GM18519 (cell line): ENCODE data around the gene GOLGA6L7.
"Not testable (repeated sequence)": the region's sequence is repeated elsewhere in the genome, so short reads cannot be mapped to it uniquely, and the experiment has no call there.

Source experiments
- ATAC-seq: cut with Tn5 transposase; IDR thresholded peaks from one replicate; pipeline ENCODE4 v1.9.1; 2021; ENCODE audit warnings: mild to moderate bottlenecking, moderate library complexity; ENCODE audit not compliant: unreplicated experiment, low FRiP score

The GOLGA6L7 gene

GRCh38 chr15:28847959-28848358 is 485 bp downstream of the GOLGA6L7 start:
- not testable (repeated sequence) for ATAC-seq

DNA sequence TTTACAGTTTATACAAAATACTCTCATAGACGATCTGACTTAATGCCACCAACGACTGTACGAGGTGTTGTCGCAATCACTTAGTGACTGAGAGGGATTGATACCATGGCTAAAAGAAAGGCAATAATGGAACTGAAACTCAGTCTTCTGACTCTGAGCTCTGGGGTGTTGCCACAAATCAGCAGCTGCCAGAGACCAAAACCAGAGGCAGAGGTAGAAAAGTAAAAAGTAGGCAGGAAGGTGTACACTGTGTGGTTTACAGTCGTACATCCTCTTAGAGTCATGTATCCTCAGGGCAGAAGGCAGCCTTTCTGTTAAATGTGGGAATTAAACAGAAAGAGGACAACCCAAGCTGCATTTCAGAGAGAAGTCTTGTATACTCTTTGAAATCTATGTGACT is 1.2 kb downstream of the GOLGA6L7 start:
- ATAC-seq, result peak; percentile 68

DNA sequence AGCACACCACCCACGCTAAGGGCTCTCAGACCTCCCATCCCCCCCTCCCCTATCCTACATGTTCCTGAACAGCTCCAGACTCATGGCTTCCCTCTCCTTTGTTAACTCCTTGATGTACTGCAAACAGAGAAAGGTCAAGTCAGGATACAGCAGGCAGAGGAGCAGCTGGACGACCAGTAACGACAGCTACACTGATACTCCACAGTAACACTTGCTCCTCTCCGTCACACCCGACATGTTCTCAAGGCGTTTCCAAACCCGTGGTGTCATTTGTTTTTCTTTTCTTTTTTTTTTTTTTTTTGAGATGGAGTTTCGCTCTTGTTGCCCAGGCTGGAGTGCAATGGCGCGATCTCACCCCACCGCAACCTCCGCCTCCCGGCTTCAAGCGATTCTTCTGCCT is 4.3 kb downstream of the GOLGA6L7 start:
- not testable (repeated sequence) for ATAC-seq

- ATAC-seq, result not testable (repeated sequence)
Observed at GRCh38 chr15:28843520-28843919, 4.9 kb downstream of the GOLGA6L7 start.

- ATAC-seq, result not testable (repeated sequence)
Observed at GRCh38 chr15:28842210-28842609, 6.2 kb downstream of the GOLGA6L7 start.

DNA sequence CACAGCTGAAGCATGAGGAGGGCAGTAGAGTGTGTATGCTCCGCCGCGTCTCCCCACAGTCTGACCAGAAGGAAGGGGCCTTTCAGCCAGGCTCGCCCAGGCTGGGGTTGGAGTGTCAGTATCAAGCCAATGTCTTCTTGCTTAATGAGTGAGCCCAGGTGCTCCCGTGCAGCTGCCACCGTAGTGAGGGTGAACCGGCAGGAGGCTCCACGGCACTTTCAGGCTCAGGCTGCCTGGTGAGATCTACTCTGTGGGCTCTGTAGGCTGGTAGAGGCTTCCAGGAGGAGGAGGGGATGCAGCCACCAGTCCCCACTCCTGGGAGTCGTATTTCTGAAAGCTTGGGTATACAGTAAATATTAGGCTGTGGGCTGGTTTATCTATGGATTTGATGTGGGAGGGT is 8.2 kb downstream of the GOLGA6L7 start:
- ATAC-seq, result not testable (repeated sequence)

DNA sequence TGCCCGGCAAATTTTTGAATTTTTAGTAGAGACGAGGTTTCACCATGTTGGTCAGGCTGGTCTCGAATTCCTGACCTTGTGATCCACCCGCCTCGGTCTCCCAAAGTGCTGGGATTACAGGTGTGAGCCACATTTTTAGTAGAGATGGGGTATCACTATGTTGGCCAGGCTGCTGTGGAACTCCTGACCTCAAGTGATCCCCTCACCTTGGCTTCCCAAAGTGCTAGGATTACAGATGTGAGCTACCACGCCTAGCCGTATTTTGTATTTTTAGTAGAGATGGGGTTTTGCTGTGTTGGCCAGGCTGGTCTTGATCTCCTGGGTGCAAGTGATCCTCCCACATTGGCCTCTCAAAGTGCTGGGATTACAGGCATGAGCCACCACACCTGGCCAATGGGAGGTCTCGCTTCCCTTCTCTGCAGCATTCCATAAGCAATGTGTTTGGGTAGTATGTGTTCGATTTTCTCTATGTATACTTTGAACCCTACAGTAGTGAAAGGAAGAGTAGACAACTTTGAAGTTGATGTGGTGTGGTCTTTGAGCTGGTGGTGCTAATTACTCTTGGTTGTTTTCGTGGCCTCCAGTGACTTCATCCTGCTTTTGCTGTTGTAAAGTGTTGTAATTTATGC is 13.4 kb downstream of the GOLGA6L7 start:
- ATAC-seq, result not testable (repeated sequence)

GRCh38 chr15:28831897-28832587 is 16.4 kb downstream of the GOLGA6L7 start:
- ATAC-seq, result not testable (repeated sequence)

GRCh38 chr15:28821420-28821819 is 27.0 kb downstream of the GOLGA6L7 start:
- ATAC-seq, result not testable (repeated sequence)

- ATAC-seq, result not testable (repeated sequence)
Observed at GRCh38 chr15:28819930-28820295, 28.5 kb downstream of the GOLGA6L7 start.

DNA sequence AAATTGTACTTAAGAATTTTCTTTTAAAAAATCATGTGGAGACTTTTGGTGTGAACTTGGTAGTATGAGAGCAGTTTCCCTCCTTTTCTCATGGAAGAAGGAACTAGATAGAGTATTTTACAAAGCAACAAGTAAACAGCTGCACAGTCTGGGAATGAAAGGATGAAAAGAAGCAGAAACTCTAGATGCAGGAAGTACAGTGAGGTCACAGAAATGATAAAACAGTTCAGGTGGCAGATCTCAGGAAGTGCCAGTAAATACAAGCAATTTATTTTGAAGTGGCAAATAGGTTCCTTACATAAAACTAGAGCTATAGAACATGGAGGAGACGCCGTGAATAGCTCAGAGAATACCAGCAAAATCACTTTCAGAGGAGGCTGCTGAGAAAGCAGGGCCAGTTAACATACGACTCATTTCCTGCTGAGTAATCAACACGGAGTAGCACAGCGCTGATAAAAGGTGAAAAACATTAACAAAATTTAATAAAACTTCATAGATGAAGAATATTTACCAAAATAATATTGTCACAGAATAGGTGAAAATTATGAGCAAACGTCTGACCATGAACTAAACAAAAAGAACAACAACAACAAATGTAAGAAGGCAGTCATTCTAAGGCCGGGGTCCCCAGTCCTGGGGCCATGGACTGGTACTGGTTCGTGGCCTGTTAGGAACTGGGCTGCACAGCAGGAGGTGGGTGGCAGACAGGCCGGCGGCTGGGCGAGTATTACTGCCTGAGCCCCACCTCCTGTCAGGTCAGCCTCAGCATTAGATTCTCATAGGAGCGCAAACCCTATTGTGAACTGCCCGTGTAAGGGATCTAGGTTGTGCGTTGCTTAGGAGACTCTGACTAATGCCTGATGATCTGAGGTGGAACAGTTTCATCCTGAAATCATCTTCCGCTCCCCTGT is 29.2 kb downstream of the GOLGA6L7 start:
- not testable (repeated sequence) for ATAC-seq

DNA sequence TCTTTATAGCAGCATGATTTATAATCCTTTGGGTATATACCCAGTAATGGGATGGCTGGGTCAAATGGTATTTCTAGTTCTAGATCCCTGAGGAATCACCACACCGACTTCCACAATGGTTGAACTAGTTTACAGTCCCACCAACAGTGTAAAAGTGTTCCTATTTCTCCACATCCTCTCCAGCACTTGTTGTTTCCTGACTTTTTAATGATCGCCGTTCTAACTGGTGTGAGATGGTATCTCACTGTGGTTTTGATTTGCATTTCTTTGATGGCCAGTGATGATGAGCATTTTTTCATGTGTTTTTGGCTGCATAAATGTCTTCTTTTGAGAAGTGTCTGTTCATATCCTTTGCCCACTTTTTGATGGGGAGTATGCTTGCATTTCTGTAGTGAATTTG is 30.3 kb downstream of the GOLGA6L7 start:
- not testable (repeated sequence) for ATAC-seq

DNA sequence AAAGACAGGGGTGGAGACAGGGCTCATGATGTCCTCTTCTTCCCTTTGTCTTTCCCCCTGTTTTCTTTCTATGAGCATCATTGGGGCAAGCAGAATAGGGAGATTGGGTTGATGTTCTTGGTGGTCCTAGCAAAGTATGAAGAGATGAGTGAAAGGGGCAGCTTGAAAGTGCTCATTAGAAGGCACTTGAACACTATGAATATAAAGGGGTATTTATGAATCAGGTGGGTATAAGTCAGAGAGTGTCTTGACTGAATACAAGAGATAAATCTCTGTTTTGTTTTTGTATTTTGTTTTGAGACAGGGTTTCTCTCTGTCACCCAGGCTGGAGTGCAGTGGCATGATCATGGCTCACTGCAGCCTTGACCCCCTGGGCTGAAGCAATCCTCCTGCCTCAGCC is 34.4 kb downstream of the GOLGA6L7 start:
- not testable (repeated sequence) for ATAC-seq

DNA sequence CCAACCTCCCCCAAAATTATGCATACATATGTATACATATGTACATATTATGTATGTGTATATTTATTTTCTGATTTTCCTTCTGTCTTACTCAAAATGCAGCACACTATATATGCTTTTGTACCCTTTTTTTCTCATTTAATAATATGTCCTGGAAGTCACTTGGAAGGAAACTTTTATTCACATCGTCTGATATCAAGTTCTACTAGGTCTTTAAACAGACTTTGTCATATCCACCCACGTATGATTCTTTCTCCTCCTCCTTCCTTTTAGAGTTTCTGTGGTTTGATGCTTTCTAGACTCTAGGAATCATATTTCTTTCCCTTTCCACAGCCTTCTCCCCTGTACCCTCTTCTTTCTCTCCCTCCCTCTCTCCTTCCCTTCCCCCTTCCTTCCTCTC is 35.1 kb downstream of the GOLGA6L7 start:
- not testable (repeated sequence) for ATAC-seq

DNA sequence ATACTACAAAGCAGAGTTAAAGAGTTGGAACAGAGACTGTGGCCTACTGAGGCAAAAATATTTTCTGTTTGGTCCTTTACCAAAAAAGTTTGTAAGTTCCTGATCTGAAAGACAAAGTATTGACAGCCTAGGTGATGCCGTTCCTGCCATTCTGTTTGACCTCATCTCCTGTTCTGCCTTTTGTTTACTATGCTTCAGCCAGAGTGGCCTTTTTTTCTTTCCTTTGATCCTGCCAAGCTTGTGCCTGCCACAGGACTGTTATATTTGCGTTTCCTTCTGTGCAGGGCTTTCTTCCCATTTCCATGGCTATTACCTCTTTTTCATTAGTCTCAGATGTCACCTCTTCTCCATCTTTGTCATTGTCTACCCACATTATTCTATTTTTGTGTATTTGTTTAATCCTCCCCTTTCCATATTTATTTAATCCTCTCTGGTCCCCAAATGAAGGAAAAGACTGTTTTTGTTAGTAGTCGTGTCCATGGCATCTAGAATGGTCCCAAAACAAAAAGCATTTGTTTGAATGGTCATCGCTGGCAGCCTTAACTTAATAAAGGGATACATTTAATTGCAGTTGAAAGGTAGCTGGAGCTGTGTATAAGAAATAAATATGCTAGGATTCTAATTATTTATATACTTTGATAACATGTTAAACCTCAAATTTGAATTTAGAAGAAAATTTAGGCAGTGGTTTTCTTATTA is 36.4 kb downstream of the GOLGA6L7 start:
- ATAC-seq, result not testable (repeated sequence)

- not testable (repeated sequence) for ATAC-seq
Observed at GRCh38 chr15:28810444-28810843, 38.0 kb downstream of the GOLGA6L7 start.

- not testable (repeated sequence) for ATAC-seq
Observed at GRCh38 chr15:28808136-28808535, 40.3 kb downstream of the GOLGA6L7 start.

- ATAC-seq, result not testable (repeated sequence)
Observed at GRCh38 chr15:28800366-28800765, 48.1 kb downstream of the GOLGA6L7 start.

GRCh38 chr15:28798234-28798633 is 50.2 kb downstream of the GOLGA6L7 start:
- ATAC-seq, result not testable (repeated sequence)

DNA sequence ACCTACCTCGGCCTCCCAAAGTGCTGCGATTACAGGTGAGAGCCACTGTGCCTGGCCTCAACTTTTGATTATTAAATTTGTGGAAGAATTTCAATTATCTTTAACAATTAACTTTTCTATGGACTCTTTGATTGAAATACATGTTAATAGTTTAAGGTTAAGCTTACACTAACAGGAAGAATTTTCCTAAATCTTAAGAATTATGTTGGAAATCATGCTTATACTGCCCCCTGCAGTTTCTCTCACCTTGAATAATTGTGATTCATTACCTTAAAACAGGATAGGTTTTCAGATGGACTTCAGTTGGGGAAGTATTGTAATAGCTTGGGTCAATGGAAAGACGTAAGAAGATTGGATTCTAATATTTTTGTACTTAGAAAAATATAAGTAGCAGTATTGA is 54.2 kb downstream of the GOLGA6L7 start:
- ATAC-seq, result not testable (repeated sequence)
